SW 1271 (cell line): Measurements from ENCODE around the gene TRMU.

Experiments
- DNase-seq, 2 experiments: peaks; one replicate each; lab custom pipeline; 2025; lab: John Stamatoyannopoulos, UW

Gene TRMU

GRCh38 chr22:46336119-46337078 is 885 bp downstream of the TRMU start:
- DNase-seq = no peak

DNA sequence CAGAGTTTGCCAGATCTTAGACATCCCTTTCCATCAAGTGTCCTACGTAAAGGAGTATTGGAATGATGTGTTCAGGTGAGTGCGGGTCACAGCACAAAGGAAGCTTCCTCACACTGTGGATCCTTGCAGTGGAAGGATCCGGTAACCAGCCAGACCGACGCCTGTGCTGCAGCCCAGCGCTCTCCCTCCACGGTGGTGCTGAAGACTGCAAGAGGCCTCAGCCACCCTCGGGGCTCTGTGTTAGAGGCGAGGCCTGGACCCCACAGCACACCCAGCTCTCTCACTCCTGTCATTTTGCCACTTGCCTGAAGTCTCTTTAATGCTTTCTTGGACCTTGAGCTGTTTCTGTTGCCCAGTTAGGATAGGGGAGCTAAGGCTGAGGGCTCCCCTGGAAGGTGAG is 2.4 kb downstream of the TRMU start:
- no peak for DNase-seq

- no peak for DNase-seq
Measured at GRCh38 chr22:46338636-46339035, 3.1 kb downstream of the TRMU start.

DNA sequence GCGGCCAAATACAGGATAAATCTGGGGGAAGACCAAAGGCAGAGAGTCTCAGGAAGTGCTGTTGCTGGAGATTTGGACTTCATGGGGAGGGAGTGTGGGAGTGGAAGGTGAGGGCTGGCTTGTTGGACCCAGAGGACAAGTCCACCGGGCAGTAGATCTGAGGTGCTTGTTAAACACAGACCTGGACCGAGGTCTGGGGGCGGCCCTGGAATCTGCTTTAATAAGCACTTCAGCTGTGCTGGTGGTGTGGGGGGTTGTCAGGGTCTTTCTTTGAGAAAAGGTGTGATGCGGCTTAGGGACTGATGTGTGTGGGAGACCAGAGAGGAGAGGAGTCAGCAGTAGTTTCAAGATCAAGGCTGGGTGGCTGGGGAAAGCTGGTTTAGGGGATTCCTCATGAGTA is 4.4 kb downstream of the TRMU start:
- DNase-seq = no peak

- DNase-seq = no peak
Measured at GRCh38 chr22:46340676-46341075, 5.2 kb downstream of the TRMU start.

- no peak for DNase-seq
Measured at GRCh38 chr22:46346680-46347405, 11.3 kb downstream of the TRMU start.

DNA sequence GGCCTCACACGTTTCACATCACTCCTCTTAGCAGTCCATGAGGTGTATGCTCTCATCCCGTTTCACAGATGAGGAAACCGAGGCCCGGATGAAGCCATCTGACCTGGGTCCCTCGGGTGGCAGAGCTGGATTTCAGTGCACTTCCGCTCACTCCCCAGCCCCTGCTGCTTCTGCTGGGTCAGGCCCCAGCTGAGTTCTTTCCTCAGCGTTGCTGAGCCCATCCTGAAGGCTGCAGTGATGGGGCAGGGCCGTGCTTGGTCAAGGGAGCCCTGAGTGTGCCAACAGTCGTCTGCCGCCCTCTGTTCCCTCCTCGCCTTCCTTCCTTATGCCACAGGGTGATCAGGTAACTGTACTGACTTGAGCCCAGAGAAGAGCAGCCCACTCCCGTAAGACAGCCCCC is 12.1 kb downstream of the TRMU start:
- no peak for DNase-seq

DNA sequence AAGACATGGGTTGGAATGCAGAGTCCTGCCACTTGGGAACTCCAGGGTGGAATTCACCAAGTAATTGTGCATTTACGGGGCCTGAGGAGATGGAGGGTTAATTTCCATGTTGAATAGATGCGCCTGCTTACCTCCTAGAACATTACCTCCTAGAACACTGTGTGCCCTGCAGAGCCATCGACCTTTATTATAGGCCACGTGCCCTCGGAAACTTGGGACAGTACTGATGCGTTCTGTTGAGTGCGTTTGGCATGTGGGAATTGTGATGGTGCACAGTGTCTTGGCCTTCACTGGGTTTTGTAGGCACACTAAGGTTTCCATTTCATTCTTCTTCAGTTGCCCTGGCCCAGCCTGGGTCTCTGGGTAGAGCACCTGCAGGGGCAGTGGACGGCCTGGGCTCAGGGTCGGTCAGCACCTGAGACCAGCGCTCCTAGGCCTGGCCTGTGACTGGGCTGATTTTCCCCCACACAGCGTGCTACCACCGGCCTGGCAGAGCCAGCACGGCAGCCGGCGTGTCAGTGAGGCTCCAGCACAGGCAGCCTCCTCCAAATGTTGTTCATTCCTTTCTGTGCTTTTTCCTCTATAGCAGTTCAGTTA is 12.7 kb downstream of the TRMU start:
- no peak for DNase-seq

DNA sequence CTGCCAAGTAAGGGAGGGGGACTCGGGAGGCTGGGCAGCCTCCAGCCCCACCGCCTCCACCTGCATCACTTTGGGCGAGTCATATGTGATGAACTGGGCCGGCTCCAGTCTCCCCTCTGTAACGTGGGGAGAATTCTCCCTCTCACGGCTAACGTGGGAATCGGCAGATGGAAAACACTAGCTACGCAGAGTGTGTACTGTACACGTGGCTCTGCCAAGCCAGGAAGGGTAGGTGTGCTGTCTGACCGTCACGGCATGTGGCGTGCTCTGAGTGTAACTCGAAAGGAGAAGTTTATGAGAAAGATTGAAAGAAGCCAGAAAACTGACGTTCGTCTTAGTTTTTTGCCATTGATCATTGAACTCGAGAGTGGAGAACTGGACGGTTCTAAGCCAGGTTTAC is 13.7 kb downstream of the TRMU start:
- no peak for DNase-seq

GRCh38 chr22:46349681-46350080 is 14.2 kb downstream of the TRMU start:
- no peak for DNase-seq

DNA sequence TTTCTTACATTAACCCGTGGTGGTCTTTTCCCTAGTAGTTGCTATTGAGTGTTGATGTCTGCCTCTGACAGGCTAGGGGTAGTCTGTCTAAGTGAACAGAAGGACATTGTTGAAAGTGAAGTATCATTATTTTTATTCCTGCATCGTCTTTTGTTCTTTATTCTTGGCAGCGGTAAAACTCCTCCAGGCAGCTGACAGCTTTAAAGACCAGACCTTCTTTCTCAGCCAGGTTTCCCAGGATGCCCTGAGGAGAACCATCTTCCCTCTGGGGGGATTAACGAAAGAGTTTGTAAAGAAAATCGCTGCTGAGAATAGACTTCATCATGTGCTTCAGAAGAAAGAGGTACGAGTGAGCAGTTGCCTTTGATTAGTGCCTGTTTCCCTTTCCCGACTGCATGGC is 14.6 kb downstream of the TRMU start:
- no peak for DNase-seq

GRCh38 chr22:46350646-46351045 is 15.1 kb downstream of the TRMU start:
- DNase-seq = no peak

- DNase-seq = no peak
Measured at GRCh38 chr22:46351131-46351735, 15.7 kb downstream of the TRMU start.

DNA sequence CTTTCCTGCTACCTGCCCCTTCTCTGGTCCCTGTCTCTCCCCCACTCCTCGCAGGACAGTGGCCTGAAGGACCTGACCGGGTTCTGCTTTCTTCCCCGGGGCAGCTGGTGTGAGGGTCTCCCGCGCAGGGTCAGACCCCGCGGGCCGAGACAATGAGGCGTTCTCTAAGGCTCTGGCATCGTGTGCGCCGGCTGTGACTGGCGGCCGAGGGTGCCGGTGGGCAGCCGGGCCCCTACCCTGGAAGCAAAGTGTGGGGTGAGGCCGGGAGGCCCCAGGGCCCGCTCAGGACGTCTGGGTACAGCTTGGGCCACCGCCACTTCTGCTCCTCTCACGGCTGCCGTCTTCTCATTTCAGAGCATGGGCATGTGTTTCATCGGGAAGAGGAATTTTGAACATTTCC is 16.3 kb downstream of the TRMU start:
- DNase-seq = no peak

GRCh38 chr22:46352276-46352675 is 16.8 kb downstream of the TRMU start:
- no peak for DNase-seq

GRCh38 chr22:46352691-46353386 is 17.3 kb downstream of the TRMU start:
- no peak for DNase-seq

DNA sequence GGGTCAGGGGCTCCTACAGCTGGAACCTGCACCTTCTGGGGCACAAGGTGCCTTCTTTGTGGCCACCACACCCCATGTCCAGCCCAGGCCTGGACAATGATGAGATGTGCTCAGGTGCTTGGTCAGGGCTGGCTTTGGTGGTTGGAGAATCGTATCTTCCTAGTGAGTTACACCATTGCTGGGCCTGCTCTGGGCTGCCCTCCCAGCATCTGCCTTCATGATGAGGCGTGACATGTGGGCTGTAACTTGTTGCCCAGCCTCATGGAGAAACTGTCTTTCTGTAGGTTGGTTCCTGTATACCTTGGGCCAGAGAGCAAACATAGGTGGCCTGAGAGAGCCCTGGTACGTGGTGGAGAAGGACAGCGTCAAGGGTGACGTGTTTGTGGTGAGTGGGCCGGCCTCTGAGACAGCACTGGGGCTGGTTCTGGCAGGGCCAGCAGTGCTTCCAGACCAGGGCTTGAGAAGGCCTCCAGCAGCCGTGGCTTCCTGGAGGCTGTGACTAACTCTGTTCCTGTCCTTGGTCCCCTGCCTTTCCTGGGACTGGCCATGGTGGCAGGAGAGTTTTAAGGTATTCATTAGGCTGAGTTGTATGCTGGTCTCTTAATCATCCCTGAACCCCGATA is 18.1 kb downstream of the TRMU start:
- no peak for DNase-seq

GRCh38 chr22:46354176-46354992 is 18.9 kb downstream of the TRMU start:
- no peak for DNase-seq

DNA sequence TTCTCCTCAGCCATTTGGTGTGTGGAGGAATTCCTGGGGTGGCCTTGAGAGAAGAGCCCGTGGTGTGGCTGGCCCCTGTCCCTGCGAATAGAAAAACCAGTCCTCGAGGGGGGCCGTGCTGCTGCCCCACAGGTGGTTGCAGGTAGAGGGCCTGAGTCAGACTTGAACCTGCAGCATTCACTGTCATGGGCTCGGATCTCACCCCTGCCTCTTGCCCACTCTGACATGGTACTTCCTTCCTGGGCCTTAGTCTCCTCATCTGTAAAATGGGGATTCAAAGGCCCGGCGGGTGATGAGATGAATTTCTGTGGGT is 19.4 kb downstream of the TRMU start:
- no peak for DNase-seq

DNA sequence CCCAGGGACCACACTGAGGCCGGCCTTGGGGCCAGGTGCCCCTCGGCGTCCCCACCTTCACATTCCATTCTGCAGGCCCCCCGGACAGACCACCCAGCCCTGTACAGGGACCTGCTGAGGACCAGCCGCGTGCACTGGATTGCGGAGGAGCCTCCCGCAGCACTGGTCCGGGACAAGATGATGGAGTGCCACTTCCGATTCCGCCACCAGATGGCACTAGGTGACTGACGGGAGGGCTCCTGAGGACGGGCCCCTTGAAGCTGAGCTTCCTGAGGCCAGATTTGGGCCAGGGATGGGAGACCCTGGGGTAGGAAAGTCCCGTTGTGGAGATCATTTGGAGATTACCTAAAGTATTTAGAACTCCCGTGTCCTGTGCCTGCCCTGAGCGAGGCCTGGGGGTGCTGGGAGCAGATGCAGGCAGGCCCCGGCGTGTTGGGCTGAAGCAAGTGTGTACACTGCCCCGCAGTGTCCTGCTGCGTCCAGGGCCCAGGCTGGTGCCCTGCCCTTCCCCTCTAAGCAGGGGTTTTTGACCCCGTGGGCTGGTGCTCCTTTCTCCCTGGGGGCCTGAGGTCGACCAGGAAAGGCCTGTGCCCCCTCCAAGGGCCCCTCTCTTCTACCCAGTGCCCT is 20.0 kb downstream of the TRMU start:
- DNase-seq = peak in 1 of 2 experiments; percentile 49
